SJCRH30 (cell line): ENCODE data around the gene IFT25. TPM values are rescaled to one million over a fixed set of nuclear protein-coding genes. Genes with fewer than 3 reads are reported as not detected.

Experiments used
- DNase-seq, 2 experiments: peaks; one replicate each; pipeline ENCODE4 v3.0.0-alpha.2; 2015 to 2020
- H3K27ac ChIP-seq: fragments of 250-450 bp; sonication (Bioruptor Pico); 2 replicates; pipeline ENCODE4 v1.5.1; 2020; ENCODE audit warnings: mild to moderate bottlenecking, moderate library complexity
- H3K27me3 ChIP-seq: fragments of 250-450 bp; sonication (Bioruptor Pico); 2 replicates; pipeline ENCODE4 v1.5.1; 2020; ENCODE audit warnings: mild to moderate bottlenecking, moderate library complexity
- H3K36me3 ChIP-seq: fragments of 250-450 bp; sonication (Bioruptor Pico); 2 replicates; pipeline ENCODE4 v1.5.1; 2020; ENCODE audit warnings: mild to moderate bottlenecking, moderate library complexity
- H3K4me1 ChIP-seq: fragments of 250-450 bp; sonication (Bioruptor Pico); 2 replicates; pipeline ENCODE4 v1.5.1; 2020; ENCODE audit warnings: mild to moderate bottlenecking, moderate library complexity
- H3K4me3 ChIP-seq: fragments of 250-450 bp; sonication (Bioruptor Pico); 2 replicates; pipeline ENCODE4 v1.5.1; 2020; ENCODE audit warnings: mild to moderate bottlenecking, moderate library complexity
- H3K9me3 ChIP-seq: fragments of 250-450 bp; sonication (Bioruptor Pico); replicated peaks from 2 replicates; pipeline ENCODE4 v1.5.1; 2020; ENCODE audit warnings: mild to moderate bottlenecking, moderate library complexity
- total RNA-seq: library from RNA; depleted of rRNA; stranded (reverse); fragments of >200 nt; shearing (Covaris generic); gene quantifications from 2 replicates; pipeline ENCODE4 v1.2.3, GENCODE V29; 2014

Gene IFT25
- total RNA-seq, 1 experiment from 2014 or later, result 119 TPM

- H3K9me3 ChIP-seq, result no peaks in the 10 kb centered on the region
- DNase-seq, result no peak
- H3K27me3 ChIP-seq, result no peaks in the 10 kb centered on the region
- peak within 1 kb of the TSS; percentile 73 for H3K27ac ChIP-seq
- no peaks in the 10 kb centered on the region for H3K36me3 ChIP-seq
- H3K4me1 ChIP-seq, result peaks cover 4% of the 10 kb centered on the region; the same call in 1 of the 2 replicates
- H3K4me3 ChIP-seq, result peak within 1 kb of the TSS; percentile 95
These were observed 1.0 kb upstream of the IFT25 start, which contains the start of gene LRRC42 for GRCh38 chr1:53946252-53947171. Gene LRRC42 (plus strand): TSS chr1:53946350. CDS start chr1:53952000, 5,650 bp downstream.

- Histone ChIP-seq H3K27ac (peak overlapping the region; percentile 73), H3K36me3 (peaks cover 4% of the 10 kb centered on the region; the same call in 1 of the 2 replicates), H3K27me3 (no peaks in the 10 kb centered on the region), H3K4me1 (peaks cover 4% of the 10 kb centered on the region; the same call in 1 of the 2 replicates), H3K9me3 (no peaks in the 10 kb centered on the region), H3K4me3 (peak overlapping the region; percentile 95)
- no peak for DNase-seq
These were observed 391 bp downstream of the IFT25 start for GRCh38 chr1:53945183-53945432.

GRCh38 chr1:53944469-53945182 lies 873 bp downstream of the IFT25 start:
- Histone ChIP-seq H3K27me3 (no peaks in the 10 kb centered on the region), H3K4me1 (peaks cover 4% of the 10 kb centered on the region; the same call in 1 of the 2 replicates), H3K9me3 (no peaks in the 10 kb centered on the region), H3K4me3 (peak overlapping the region; percentile 95), H3K27ac (peak overlapping the region; percentile 73), H3K36me3 (peaks cover 9% of the 10 kb centered on the region; the same call in 1 of the 2 replicates)
- peak; percentile 15 to 42 for DNase-seq

- Histone ChIP-seq H3K36me3 (peaks cover 13% of the 10 kb centered on the region), H3K27ac (no peak overlapping the region), H3K27me3 (no peaks in the 10 kb centered on the region), H3K9me3 (no peaks in the 10 kb centered on the region), H3K4me3 (no peak overlapping the region), H3K4me1 (peaks cover 4% of the 10 kb centered on the region; the same call in 1 of the 2 replicates)
- DNase-seq, result no peak
These were observed 1.9 kb downstream of the IFT25 start for GRCh38 chr1:53943490-53944043.

GRCh38 chr1:53943090-53943489 lies 2.4 kb downstream of the IFT25 start:
- Histone ChIP-seq H3K27me3 (no peaks in the 10 kb centered on the region), H3K4me1 (peaks cover 4% of the 10 kb centered on the region; the same call in 1 of the 2 replicates), H3K4me3 (no peak overlapping the region), H3K27ac (no peak overlapping the region), H3K36me3 (peaks cover 18% of the 10 kb centered on the region), H3K9me3 (no peaks in the 10 kb centered on the region)
- DNase-seq, result no peak

- Histone ChIP-seq H3K4me1 (peaks cover 3% of the 10 kb centered on the region; the same call in 1 of the 2 replicates), H3K36me3 (peaks cover 25% of the 10 kb centered on the region), H3K9me3 (no peaks in the 10 kb centered on the region), H3K27me3 (no peaks in the 10 kb centered on the region), H3K4me3 (no peak overlapping the region), H3K27ac (no peak overlapping the region)
- DNase-seq, result no peak
These were observed 3.2 kb downstream of the IFT25 start for GRCh38 chr1:53942127-53942957.

GRCh38 chr1:53938136-53938830 lies 7.2 kb downstream of the IFT25 start:
- Histone ChIP-seq H3K4me3 (no peak overlapping the region), H3K4me1 (no peaks in the 10 kb centered on the region), H3K27ac (no peak overlapping the region), H3K9me3 (peaks cover 12% of the 10 kb centered on the region), H3K36me3 (peaks cover 62% of the 10 kb centered on the region), H3K27me3 (no peaks in the 10 kb centered on the region)
- no peak for DNase-seq

- H3K36me3 ChIP-seq, result peaks cover 68% of the 10 kb centered on the region
- no peaks in the 10 kb centered on the region for H3K27me3 ChIP-seq
- DNase-seq, result no peak
- no peak overlapping the region for H3K27ac ChIP-seq
- peaks cover 12% of the 10 kb centered on the region for H3K9me3 ChIP-seq
- no peak overlapping the region for H3K4me3 ChIP-seq
- no peaks in the 10 kb centered on the region for H3K4me1 ChIP-seq
These were observed 9.1 kb downstream of the IFT25 start for GRCh38 chr1:53936430-53936829.

GRCh38 chr1:53934170-53934765 lies 11.2 kb downstream of the IFT25 start:
- Histone ChIP-seq H3K4me3 (no peak overlapping the region), H3K36me3 (peaks cover 66% of the 10 kb centered on the region), H3K9me3 (peaks cover 12% of the 10 kb centered on the region), H3K27ac (no peak overlapping the region), H3K27me3 (no peaks in the 10 kb centered on the region), H3K4me1 (no peaks in the 10 kb centered on the region; the same call in 1 of the 2 replicates)
- DNase-seq, result no peak

GRCh38 chr1:53931523-53931922 lies 14.0 kb downstream of the IFT25 start:
- Histone ChIP-seq H3K4me3 (no peak overlapping the region), H3K27ac (no peak overlapping the region), H3K27me3 (no peaks in the 10 kb centered on the region), H3K9me3 (peaks cover 12% of the 10 kb centered on the region), H3K36me3 (peaks cover 74% of the 10 kb centered on the region), H3K4me1 (no peaks in the 10 kb centered on the region; the same call in 1 of the 2 replicates)
- DNase-seq, result no peak

GRCh38 chr1:53930932-53931331 lies 14.6 kb downstream of the IFT25 start:
- H3K27ac ChIP-seq, result no peak overlapping the region
- no peak overlapping the region for H3K4me3 ChIP-seq
- no peaks in the 10 kb centered on the region for H3K27me3 ChIP-seq
- peaks cover 74% of the 10 kb centered on the region for H3K36me3 ChIP-seq
- no peaks in the 10 kb centered on the region; the same call in 1 of the 2 replicates for H3K4me1 ChIP-seq
- peaks cover 12% of the 10 kb centered on the region for H3K9me3 ChIP-seq
- DNase-seq, result no peak

GRCh38 chr1:53929246-53929960 lies 16.1 kb downstream of the IFT25 start:
- DNase-seq, result no peak
- H3K4me3 ChIP-seq, result no peak overlapping the region
- H3K4me1 ChIP-seq, result no peaks in the 10 kb centered on the region; the same call in 1 of the 2 replicates
- H3K27ac ChIP-seq, result no peak overlapping the region
- no peaks in the 10 kb centered on the region for H3K27me3 ChIP-seq
- H3K9me3 ChIP-seq, result peaks cover 9% of the 10 kb centered on the region
- peaks cover 62% of the 10 kb centered on the region for H3K36me3 ChIP-seq

- no peak for DNase-seq
- no peaks in the 10 kb centered on the region for H3K9me3 ChIP-seq
- no peak overlapping the region for H3K4me3 ChIP-seq
- H3K27ac ChIP-seq, result no peak overlapping the region
- peaks cover 58% of the 10 kb centered on the region for H3K36me3 ChIP-seq
- H3K27me3 ChIP-seq, result no peaks in the 10 kb centered on the region
- H3K4me1 ChIP-seq, result no peaks in the 10 kb centered on the region; the same call in 1 of the 2 replicates
These were observed 18.1 kb downstream of the IFT25 start for GRCh38 chr1:53927376-53927881.
